OCI-LY1 (cell line): ENCODE measurements around the gene IL31RA.

ENCODE experiments used
- H2AFZ ChIP-seq: fragments of 200-600 bp; sonication (generic), shearing (Covaris generic); 2 replicates; pipeline ENCODE4 v1.6.0; 2014; ENCODE audit warnings: antibody characterized with exemption, mild to moderate bottlenecking, low read length
- H3F3A ChIP-seq: fragments of 200-600 bp; sonication (generic), shearing (Covaris generic); 2 replicates; pipeline ENCODE4 v1.6.0; 2014; ENCODE audit warnings: mild to moderate bottlenecking, antibody characterized with exemption, low read length, moderate library complexity; ENCODE audit not compliant: insufficient read depth
- H3K27ac ChIP-seq: fragments of 200-600 bp; sonication (generic); 2 replicates; pipeline ENCODE4 v1.5.1; 2014; ENCODE audit warnings: low read length, mixed run types, mild to moderate bottlenecking, low read depth; ENCODE audit not compliant: poor library complexity, severe bottlenecking
- H3K27me3 ChIP-seq: fragments of 200-600 bp; sonication (generic); 2 replicates; pipeline ENCODE4 v1.6.0; 2014; ENCODE audit warnings: antibody characterized with exemption, mild to moderate bottlenecking, low read length, moderate library complexity; ENCODE audit not compliant: insufficient read depth
- H3K36me3 ChIP-seq: fragments of 200-600 bp; sonication (generic); 2 replicates; pipeline ENCODE4 v1.6.1; 2014; ENCODE audit warnings: mild to moderate bottlenecking, antibody characterized with exemption, low read length, moderate library complexity, mixed read lengths; ENCODE audit not compliant: insufficient read depth
- H3K4me1 ChIP-seq: fragments of 200-600 bp; sonication (generic); 2 replicates; pipeline ENCODE4 v1.5.1; 2014; ENCODE audit warnings: mild to moderate bottlenecking, low read length, moderate library complexity; ENCODE audit not compliant: insufficient read depth, severe bottlenecking
- H3K4me2 ChIP-seq: fragments of 200-600 bp; sonication (generic), shearing (Covaris generic); 2 replicates; pipeline ENCODE4 v1.6.1; 2014; ENCODE audit warnings: low read length
- H3K4me3 ChIP-seq: fragments of 200-600 bp; sonication (generic); 2 replicates; pipeline ENCODE4 v1.5.1; 2014; ENCODE audit warnings: low read length, low read depth, mild to moderate bottlenecking, mixed read lengths; ENCODE audit not compliant: poor library complexity, severe bottlenecking
- H3K79me2 ChIP-seq: fragments of 200-600 bp; shearing (Covaris generic); 2 replicates; pipeline ENCODE4 v1.6.1; 2016; ENCODE audit warnings: mixed run types, low read length, mixed read lengths; ENCODE audit not compliant: insufficient read depth
- H3K9ac ChIP-seq: fragments of 200-600 bp; sonication (generic), shearing (Covaris generic); 2 replicates; pipeline ENCODE4 v1.6.1; 2014; ENCODE audit warnings: mild to moderate bottlenecking, low read length, mixed read lengths
- H3K9me2 ChIP-seq: fragments of 200-600 bp; sonication (generic), shearing (Covaris generic); 2 replicates; pipeline ENCODE4 v1.6.1; 2014; ENCODE audit warnings: low read depth, mild to moderate bottlenecking, low read length, mixed read lengths
- H3K9me3 ChIP-seq: fragments of 200-600 bp; shearing (Covaris generic); 2 replicates; pipeline ENCODE4 v1.6.1; 2014; ENCODE audit warnings: low read length, mixed read lengths
- H4K20me1 ChIP-seq: fragments of 200-600 bp; sonication (generic), shearing (Covaris generic); 2 replicates; pipeline ENCODE4 v1.6.0; 2016; ENCODE audit warnings: mild to moderate bottlenecking, low read length; ENCODE audit not compliant: insufficient read depth
- EZH2 ChIP-seq: fragments of 200-600 bp; sonication (generic), shearing (Covaris generic); IDR thresholded peaks from 2 replicates; pipeline ENCODE4 v1.8.0; 2017; ENCODE audit warnings: borderline replicate concordance, mixed run types, mild to moderate bottlenecking, antibody characterized with exemption, low read length, moderate library complexity, mixed read lengths
- TF ChIP-seq, protein P1 (sequence below): fragments of 200-600 bp; sonication (generic), shearing (Covaris generic); IDR thresholded peaks from 2 replicates; pipeline ENCODE4 v1.5.1; 2017; ENCODE audit warnings: mild to moderate bottlenecking, antibody characterized with exemption, low read length, moderate library complexity, mixed read lengths

IL31RA gene

DNA sequence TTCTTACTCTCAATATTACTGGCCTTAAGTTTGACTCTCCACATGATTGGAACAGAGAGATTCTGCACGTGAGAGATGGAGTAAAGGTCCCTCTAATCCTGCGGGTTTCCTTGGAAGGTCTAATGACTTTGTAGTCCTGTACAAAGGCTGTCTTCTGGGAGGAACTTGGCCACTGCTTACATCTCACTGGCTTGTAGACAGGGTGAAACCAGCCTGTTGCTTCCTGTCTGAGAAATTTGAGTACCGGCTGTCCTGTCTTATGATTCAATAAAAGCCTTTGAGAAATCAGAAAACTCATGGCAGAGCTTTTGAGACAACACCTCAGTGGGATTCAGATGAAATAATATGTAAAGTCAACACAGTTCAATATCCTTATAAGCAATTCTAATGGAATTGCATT lies 43.0 kb downstream of the IL31RA start:
- H3F3A ChIP-seq = no peaks in the 10 kb centered on the region
- no peak overlapping the region for H3K27ac ChIP-seq
- H3K4me3 ChIP-seq = no peak overlapping the region
- H3K36me3 ChIP-seq = no peaks in the 10 kb centered on the region
- no peaks in the 10 kb centered on the region for H3K79me2 ChIP-seq
- no peak overlapping the region for H2AFZ ChIP-seq
- TF ChIP-seq, protein P1, sequence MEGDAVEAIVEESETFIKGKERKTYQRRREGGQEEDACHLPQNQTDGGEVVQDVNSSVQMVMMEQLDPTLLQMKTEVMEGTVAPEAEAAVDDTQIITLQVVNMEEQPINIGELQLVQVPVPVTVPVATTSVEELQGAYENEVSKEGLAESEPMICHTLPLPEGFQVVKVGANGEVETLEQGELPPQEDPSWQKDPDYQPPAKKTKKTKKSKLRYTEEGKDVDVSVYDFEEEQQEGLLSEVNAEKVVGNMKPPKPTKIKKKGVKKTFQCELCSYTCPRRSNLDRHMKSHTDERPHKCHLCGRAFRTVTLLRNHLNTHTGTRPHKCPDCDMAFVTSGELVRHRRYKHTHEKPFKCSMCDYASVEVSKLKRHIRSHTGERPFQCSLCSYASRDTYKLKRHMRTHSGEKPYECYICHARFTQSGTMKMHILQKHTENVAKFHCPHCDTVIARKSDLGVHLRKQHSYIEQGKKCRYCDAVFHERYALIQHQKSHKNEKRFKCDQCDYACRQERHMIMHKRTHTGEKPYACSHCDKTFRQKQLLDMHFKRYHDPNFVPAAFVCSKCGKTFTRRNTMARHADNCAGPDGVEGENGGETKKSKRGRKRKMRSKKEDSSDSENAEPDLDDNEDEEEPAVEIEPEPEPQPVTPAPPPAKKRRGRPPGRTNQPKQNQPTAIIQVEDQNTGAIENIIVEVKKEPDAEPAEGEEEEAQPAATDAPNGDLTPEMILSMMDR = no peak
- no peak for TF ChIP-seq EZH2
- H4K20me1 ChIP-seq = no peaks in the 10 kb centered on the region
- H3K27me3 ChIP-seq = no peaks in the 10 kb centered on the region
- no peak overlapping the region for H3K4me2 ChIP-seq
- H3K9ac ChIP-seq = no peak overlapping the region
- no peaks in the 10 kb centered on the region for H3K4me1 ChIP-seq
- no peaks in the 10 kb centered on the region for H3K9me2 ChIP-seq
- no peaks in the 10 kb centered on the region for H3K9me3 ChIP-seq

DNA sequence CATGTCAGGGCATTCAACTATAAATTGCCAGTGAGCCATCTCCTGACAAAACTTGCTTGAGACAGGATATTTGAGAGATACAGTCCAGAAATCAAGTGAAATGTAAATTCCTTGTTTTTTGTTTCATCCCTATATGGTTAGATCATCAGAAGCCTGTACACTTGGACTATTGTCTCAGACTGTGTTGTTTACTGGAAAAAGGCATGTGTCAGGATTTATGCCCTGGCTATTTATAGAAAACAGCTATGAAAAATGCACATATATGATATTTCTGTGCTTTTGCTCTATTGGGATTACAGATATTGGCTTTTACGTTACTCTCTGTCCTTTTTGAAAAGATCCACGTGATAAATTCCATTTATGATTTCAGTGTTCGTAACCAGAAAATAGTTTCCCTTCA lies 44.2 kb downstream of the IL31RA start:
- Histone ChIP-seq H3K27ac (no peak overlapping the region), H3K9me2 (no peaks in the 10 kb centered on the region), H3K79me2 (no peaks in the 10 kb centered on the region), H3K4me1 (no peaks in the 10 kb centered on the region), H3K4me2 (no peak overlapping the region), H3K27me3 (no peaks in the 10 kb centered on the region), H3K4me3 (no peak overlapping the region), H3K36me3 (no peaks in the 10 kb centered on the region), H3K9me3 (no peaks in the 10 kb centered on the region), H3F3A (no peaks in the 10 kb centered on the region), H4K20me1 (no peaks in the 10 kb centered on the region), H2AFZ (no peak overlapping the region), H3K9ac (no peak overlapping the region)
- TF ChIP-seq, protein P1 = no peak
- TF ChIP-seq EZH2 = no peak

DNA sequence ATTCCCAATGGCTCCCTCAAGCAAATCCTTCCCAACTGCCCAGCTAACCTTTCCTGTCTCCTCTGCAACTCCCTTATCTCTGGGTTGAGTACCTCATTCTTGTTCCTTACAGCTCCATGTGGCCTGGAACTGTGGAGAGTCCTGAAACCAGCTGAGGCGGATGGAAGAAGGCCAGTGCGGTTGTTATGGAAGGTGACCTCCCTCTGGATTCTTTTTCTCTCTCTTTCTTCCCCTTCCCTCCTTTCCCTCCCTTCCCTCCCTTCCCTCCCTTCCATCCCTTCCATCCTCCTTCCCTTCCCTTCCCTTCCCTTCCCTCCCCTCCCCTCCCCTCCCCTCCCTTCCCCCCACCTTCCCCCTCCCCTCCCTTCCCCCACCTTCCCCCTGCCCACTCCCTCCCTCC lies 45.1 kb downstream of the IL31RA start:
- Histone ChIP-seq H3F3A (no peaks in the 10 kb centered on the region), H3K79me2 (no peaks in the 10 kb centered on the region), H3K9me3 (no peaks in the 10 kb centered on the region), H3K4me1 (no peaks in the 10 kb centered on the region), H3K4me3 (no peak overlapping the region), H3K4me2 (no peak overlapping the region), H3K9ac (no peak overlapping the region), H3K27ac (no peak overlapping the region), H4K20me1 (no peaks in the 10 kb centered on the region), H3K9me2 (no peaks in the 10 kb centered on the region), H3K27me3 (no peaks in the 10 kb centered on the region), H2AFZ (no peak overlapping the region), H3K36me3 (no peaks in the 10 kb centered on the region)
- TF ChIP-seq, protein P1 = no peak
- no peak for TF ChIP-seq EZH2
